Fibroblast of skin of abdomen (primary cell): ENCODE results near the gene MAD2L2.

ENCODE experiments used
- DNase-seq: peaks from one replicate; pipeline ENCODE4 v3.0.0-alpha.2; 2013

Gene MAD2L2

GRCh38 chr1:11629184-11630016 lies 51.5 kb downstream of the MAD2L2 start:
- no peak for DNase-seq

DNA sequence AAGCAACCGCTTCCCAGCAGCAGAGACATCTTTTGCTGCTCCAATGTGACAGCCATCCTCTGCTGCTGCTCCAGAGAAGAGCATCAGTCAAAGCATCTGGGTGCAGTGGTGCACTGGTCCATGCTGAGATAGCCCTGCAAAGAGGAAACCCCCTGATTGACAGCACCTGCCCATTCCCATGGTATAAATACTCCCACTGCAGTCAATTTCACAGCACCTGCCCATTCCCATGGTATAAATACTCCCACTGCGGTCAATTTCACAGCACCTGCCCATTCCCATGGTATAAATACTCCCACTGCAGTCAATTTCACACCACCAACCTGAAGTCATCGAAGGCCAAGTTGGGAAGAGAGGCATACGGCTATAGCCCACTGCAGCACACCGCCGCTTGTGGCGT lies 52.2 kb downstream of the MAD2L2 start:
- no peak for DNase-seq

- DNase-seq = no peak
Observed at GRCh38 chr1:11626551-11626950, 54.4 kb downstream of the MAD2L2 start.
